ENCODE data around the gene ZDHHC11B. TPM values are rescaled to one million over a fixed set of nuclear protein-coding genes. Genes with fewer than 3 reads are reported as not detected.
A peak's percentile ranks its signal among the peaks of the same experiment; 100 is the strongest.
"Not testable (repeated sequence)": the region's sequence is repeated elsewhere in the genome, so short reads cannot be mapped to it uniquely, and the experiment has no call there.

The ZDHHC11B gene
- total RNA-seq, 2 experiments from 2014 or later, result 0.59 TPM; not detected in 1

DNA sequence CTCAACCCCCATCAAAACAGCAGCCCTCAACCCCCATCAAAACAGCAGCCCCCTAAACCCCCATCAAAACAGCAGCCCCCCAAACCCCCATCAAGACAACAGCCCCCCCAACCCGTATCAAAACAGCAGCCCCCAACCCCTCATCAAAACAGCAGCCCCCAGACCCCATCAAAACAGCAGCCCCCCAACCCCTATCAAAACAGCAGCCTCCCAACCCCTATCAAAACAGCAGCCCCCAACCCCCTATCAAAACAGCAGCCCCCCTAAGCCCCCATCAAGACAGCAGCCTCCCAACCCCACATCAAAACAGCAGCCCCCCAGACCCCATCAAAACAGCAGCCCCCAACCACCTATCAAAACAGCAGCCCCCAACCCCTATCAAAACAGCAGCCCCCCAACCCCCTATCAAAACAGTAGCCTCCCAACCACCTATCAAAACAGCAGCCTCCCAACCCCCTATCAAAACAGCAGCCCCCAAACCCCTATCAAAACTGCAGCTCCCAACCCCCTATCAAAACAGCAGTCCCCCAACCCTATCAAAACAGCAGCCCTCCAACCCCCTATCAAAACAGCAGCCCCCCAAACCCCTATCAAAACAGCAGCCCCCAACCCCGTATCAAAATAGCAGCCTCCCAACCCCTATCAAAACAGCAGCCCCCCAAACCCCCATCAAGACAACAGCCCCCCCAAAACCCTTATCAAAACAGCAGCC is 92.6 kb downstream of the ZDHHC11B start:
- no peak overlapping the region for H3K4me3 Mint-ChIP-seq
- H3K27me3 Mint-ChIP-seq, result peaks cover 3% of the 10 kb centered on the region
- ATAC-seq, result no peak
- H3K36me3 Mint-ChIP-seq (ENCODE audit: low read depth), result no peaks in the 10 kb centered on the region
- DNase-seq, result no peak
- TF ChIP-seq CTCF (IDR thresholded peaks at IDR 0.05), result no peak
- intact Hi-C loops (cut with micrococcal nuclease), result no loop called here
- H3K9me3 Mint-ChIP-seq, result no peaks in the 10 kb centered on the region
- H3K27ac Mint-ChIP-seq, result no peak overlapping the region
- no peaks in the 10 kb centered on the region for H3K4me1 Mint-ChIP-seq (ENCODE audit: low read depth)
- POLR2A ChIA-PET, result no interaction called here
- CTCF ChIA-PET, result no interaction called here

DNA sequence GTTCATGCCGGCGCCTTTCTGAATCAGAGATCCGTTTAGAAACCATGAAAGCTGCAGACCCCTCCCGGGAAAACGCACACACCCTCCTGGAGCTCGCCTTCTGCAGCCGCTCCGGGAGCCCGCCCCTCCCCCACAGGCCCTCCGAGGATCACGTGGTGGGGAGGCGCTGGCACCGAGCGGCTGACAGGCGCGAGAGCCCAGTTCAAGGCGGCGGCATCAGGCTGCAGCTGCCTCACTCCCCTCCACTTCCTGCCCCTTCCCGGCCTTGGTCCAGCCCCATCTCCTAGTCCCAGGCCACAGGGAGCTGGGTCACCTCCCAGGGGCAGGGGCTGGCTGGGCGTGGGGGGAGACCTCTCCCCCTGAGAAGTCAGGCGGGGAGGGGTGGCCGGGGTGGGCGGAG is 93.5 kb downstream of the ZDHHC11B start:
- H3K36me3 Mint-ChIP-seq (ENCODE audit: low read depth); H3K4me3 Mint-ChIP-seq; H3K27me3 Mint-ChIP-seq; DNase-seq; POLR2A ChIA-PET; CTCF ChIA-PET; H3K9me3 Mint-ChIP-seq; H3K4me1 Mint-ChIP-seq (ENCODE audit: low read depth); intact Hi-C loops (cut with micrococcal nuclease); H3K27ac Mint-ChIP-seq: not testable (repeated sequence)
- peak; percentile 20 for ATAC-seq

- H3K9me3 Mint-ChIP-seq; intact Hi-C loops (cut with micrococcal nuclease); H3K27me3 Mint-ChIP-seq; H3K4me1 Mint-ChIP-seq (ENCODE audit: low read depth); H3K4me3 Mint-ChIP-seq; POLR2A ChIA-PET; ATAC-seq; H3K27ac Mint-ChIP-seq; CTCF ChIA-PET; H3K36me3 Mint-ChIP-seq (ENCODE audit: low read depth); DNase-seq: not testable (repeated sequence)
These were observed 94.2 kb downstream of the ZDHHC11B start for GRCh38 chr5:690293-690692.

DNA sequence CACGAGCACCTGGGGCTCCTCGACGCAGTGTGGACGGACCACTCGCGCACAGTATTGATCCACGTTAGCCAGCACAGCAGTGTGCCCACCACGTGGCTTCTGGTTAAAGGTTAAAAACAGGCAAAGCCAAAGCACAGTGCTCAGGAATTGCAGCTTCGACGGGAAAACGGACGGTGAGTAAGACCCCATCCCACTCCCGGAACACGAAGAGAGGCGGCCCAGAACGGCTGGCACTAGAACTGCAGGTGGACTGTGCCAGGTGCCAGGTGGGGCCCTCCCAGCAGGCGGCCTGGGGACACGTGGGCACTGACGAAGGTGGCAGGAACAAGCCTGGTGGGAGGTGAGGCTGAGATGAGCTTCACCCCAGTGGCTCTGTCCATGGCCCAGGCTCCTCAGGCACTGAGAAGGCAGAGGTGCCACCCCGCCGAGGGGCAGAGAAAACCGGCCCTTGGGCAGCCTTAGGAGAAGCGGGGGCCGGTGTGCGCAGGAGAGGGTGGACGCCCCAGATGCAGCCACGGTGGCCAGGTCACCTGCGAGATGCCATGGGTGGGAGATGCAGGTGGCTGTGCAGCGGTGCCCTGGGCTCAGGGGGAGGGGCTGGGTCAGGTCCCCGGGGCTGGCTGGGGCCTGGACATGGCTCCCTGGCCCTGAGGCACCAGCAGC is 96.0 kb downstream of the ZDHHC11B start:
- H3K9me3 Mint-ChIP-seq; H3K4me1 Mint-ChIP-seq (ENCODE audit: low read depth); H3K27ac Mint-ChIP-seq; CTCF ChIA-PET; ATAC-seq; H3K4me3 Mint-ChIP-seq; POLR2A ChIA-PET; intact Hi-C loops (cut with micrococcal nuclease); DNase-seq; H3K27me3 Mint-ChIP-seq; H3K36me3 Mint-ChIP-seq (ENCODE audit: low read depth): not testable (repeated sequence)

GRCh38 chr5:686936-687335 is 97.6 kb downstream of the ZDHHC11B start:
- ATAC-seq; H3K4me3 Mint-ChIP-seq; H3K27me3 Mint-ChIP-seq; H3K36me3 Mint-ChIP-seq (ENCODE audit: low read depth); H3K27ac Mint-ChIP-seq; intact Hi-C loops (cut with micrococcal nuclease); H3K4me1 Mint-ChIP-seq (ENCODE audit: low read depth); H3K9me3 Mint-ChIP-seq; DNase-seq; POLR2A ChIA-PET; CTCF ChIA-PET: not testable (repeated sequence)

GRCh38 chr5:686172-686523 is 98.4 kb downstream of the ZDHHC11B start:
- H3K27me3 Mint-ChIP-seq; POLR2A ChIA-PET; CTCF ChIA-PET; ATAC-seq; H3K27ac Mint-ChIP-seq; H3K4me1 Mint-ChIP-seq (ENCODE audit: low read depth); H3K9me3 Mint-ChIP-seq; DNase-seq; H3K36me3 Mint-ChIP-seq (ENCODE audit: low read depth); intact Hi-C loops (cut with micrococcal nuclease); H3K4me3 Mint-ChIP-seq: not testable (repeated sequence)

DNA sequence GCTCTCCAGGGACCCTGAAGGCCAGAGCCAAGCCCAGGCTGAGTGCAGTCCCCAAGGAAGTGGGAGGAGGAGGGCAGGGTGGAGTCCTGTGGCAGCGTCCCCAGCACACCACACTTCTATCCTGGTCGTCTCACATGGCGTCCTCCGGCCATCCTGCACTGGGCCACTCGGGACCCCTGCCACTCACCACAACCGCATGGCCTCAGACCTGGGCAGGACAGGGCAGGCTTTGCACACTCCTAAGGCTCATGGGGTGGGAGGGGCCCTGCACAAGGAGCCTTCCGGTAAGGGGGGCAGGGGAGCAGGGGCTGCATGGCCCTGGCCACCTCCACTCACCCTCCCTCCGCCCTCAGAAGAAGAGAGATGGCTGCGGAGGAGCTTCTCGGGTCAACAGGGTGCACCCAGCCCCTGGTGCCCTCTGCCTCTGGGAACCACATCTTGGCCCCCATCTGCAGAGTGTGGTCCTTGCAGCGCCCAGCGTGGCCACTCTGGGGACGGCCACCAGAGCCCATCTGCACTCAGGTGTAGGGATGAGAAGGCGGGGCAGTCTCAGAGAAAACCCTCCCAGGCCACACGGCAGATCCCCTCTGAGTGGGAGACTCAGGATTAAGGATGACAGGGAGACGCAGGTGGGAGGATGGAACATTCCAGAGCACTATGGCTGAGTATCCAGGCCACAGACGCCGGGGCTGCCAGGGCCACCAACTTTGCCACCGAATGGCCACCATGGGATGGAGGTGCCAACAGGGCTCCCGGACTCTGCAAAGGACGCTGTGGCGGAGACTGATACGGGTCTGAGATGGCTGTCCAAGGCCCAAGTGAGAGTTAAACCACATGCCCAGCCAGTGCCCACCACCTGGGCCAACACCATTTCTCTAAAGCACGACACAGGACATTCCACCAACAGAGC is 99.0 kb downstream of the ZDHHC11B start:
- Mint-ChIP-seq H3K27ac (no peak overlapping the region), H3K36me3 (ENCODE audit: low read depth) (no peaks in the 10 kb centered on the region), H3K9me3 (no peaks in the 10 kb centered on the region), H3K27me3 (peaks cover 2% of the 10 kb centered on the region), H3K4me1 (ENCODE audit: low read depth) (no peaks in the 10 kb centered on the region), H3K4me3 (no peak overlapping the region)
- TF ChIP-seq CTCF (IDR thresholded peaks at IDR 0.05), result no peak
- CTCF ChIA-PET, result no interaction called here
- DNase-seq, result no peak
- no peak for ATAC-seq
- POLR2A ChIA-PET, result no interaction called here
- intact Hi-C loops (cut with micrococcal nuclease), result no loop called here

Data from activated CD8-positive, alpha-beta T cell treated with anti-CD3 and anti-CD28 coated beads for 36 hours (primary cell).